ENCODE results near the gene ZNF302. TPM values are rescaled to one million over a fixed set of nuclear protein-coding genes. Genes with fewer than 3 reads are reported as not detected.

Gene ZNF302
- total and polyA plus RNA-seq, 2 donors from 2014 or later: 25.5 to 36.4 TPM

- H3K9me3 ChIP-seq (ENCODE audit: control insufficient read depth in 2 of 3, insufficient read depth in 1 of 3, low read length in 3 of 3): peaks cover 0 to 13% (median 0%) of the 10 kb centered on the region in 3 donors
- H3K9ac ChIP-seq (ENCODE audit: low read length in 3 of 3): no peak overlapping the region
- H3K27ac ChIP-seq (ENCODE audit: low read depth in 2 of 2, low read length in 2 of 2): no peak overlapping the region
- no peaks in the 10 kb centered on the region for H3K27me3 ChIP-seq (ENCODE audit: control insufficient read depth, insufficient read depth, low read length)
- no peaks in the 10 kb centered on the region for H3K36me3 ChIP-seq (ENCODE audit: control insufficient read depth in 2 of 3, insufficient read depth in 3 of 3, low read length in 3 of 3)
- FAIRE-seq: no peak
- intact Hi-C loops (cut with DNase I): loop anchor here (5.0 kb wide), 1 partner anchor 73 kb away; no protein-coding TSS in a partner anchor
- peak in 4 of 5 donors; percentile 50 to 89 (median 76) for DNase-seq
- H3K4me3 ChIP-seq (ENCODE audit: low read length in 3 of 3): no peak overlapping the region
- no peaks in the 10 kb centered on the region for H3K4me1 ChIP-seq (ENCODE audit: control insufficient read depth in 2 of 3, insufficient read depth in 2 of 3, low read depth in 1 of 3, low read length in 3 of 3)
- TF ChIP-seq CTCF (IDR thresholded peaks at IDR 0.05; ENCODE audit: borderline replicate concordance, extremely low read depth, insufficient read depth): peak; percentile 68
These were observed 37.9 kb upstream of the ZNF302 start for GRCh38 chr19:34639491-34640085.

GRCh38 chr19:34642241-34642640, 35.2 kb upstream of the ZNF302 start:
- H3K27ac ChIP-seq (ENCODE audit: low read depth in 2 of 2, low read length in 2 of 2): no peak overlapping the region
- FAIRE-seq: no peak
- H3K4me1 ChIP-seq (ENCODE audit: control insufficient read depth in 2 of 3, insufficient read depth in 2 of 3, low read depth in 1 of 3, low read length in 3 of 3): no peaks in the 10 kb centered on the region
- no peak overlapping the region for H3K9ac ChIP-seq (ENCODE audit: low read length in 3 of 3)
- no peaks in the 10 kb centered on the region for H3K27me3 ChIP-seq (ENCODE audit: control insufficient read depth, insufficient read depth, low read length)
- H3K36me3 ChIP-seq (ENCODE audit: control insufficient read depth in 2 of 3, insufficient read depth in 3 of 3, low read length in 3 of 3): no peaks in the 10 kb centered on the region
- no peak for DNase-seq
- intact Hi-C loops (cut with DNase I): no loop called here
- no peaks in the 10 kb centered on the region for H3K9me3 ChIP-seq (ENCODE audit: control insufficient read depth in 2 of 3, insufficient read depth in 1 of 3, low read length in 3 of 3)
- H3K4me3 ChIP-seq (ENCODE audit: low read length in 3 of 3): no peak overlapping the region
- no peak for TF ChIP-seq CTCF (IDR thresholded peaks at IDR 0.05; ENCODE audit: borderline replicate concordance, extremely low read depth, insufficient read depth)

GRCh38 chr19:34644991-34645461, 32.5 kb upstream of the ZNF302 start:
- no peaks in the 10 kb centered on the region for H3K4me1 ChIP-seq (ENCODE audit: control insufficient read depth in 2 of 3, insufficient read depth in 2 of 3, low read depth in 1 of 3, low read length in 3 of 3)
- no peak overlapping the region for H3K4me3 ChIP-seq (ENCODE audit: low read length in 3 of 3)
- intact Hi-C loops (cut with DNase I): no loop called here
- no peak overlapping the region for H3K27ac ChIP-seq (ENCODE audit: low read depth in 2 of 2, low read length in 2 of 2)
- FAIRE-seq (no peak), DNase-seq (no peak)
- H3K9ac ChIP-seq (ENCODE audit: low read length in 3 of 3): no peak overlapping the region
- no peaks in the 10 kb centered on the region for H3K9me3 ChIP-seq (ENCODE audit: control insufficient read depth in 2 of 3, insufficient read depth in 1 of 3, low read length in 3 of 3)
- TF ChIP-seq CTCF (IDR thresholded peaks at IDR 0.05; ENCODE audit: borderline replicate concordance, extremely low read depth, insufficient read depth): no peak
- no peaks in the 10 kb centered on the region for H3K36me3 ChIP-seq (ENCODE audit: control insufficient read depth in 2 of 3, insufficient read depth in 3 of 3, low read length in 3 of 3)
- no peaks in the 10 kb centered on the region for H3K27me3 ChIP-seq (ENCODE audit: control insufficient read depth, insufficient read depth, low read length)

Data from kidney (tissue), 14 donors.